Mesothelial cell of epicardium (in vitro differentiated cells): Measurements from ENCODE around the gene SRPK2. TPM values are rescaled to one million over a fixed set of nuclear protein-coding genes. Genes with fewer than 3 reads are reported as not detected.

Experiments used
- DNase-seq, 2 experiments: peaks; one replicate each; pipeline ENCODE4 v3.0.0; 2021; ENCODE audit warnings: low spot score in 2 of 2; ENCODE audit not compliant: unreplicated experiment in 2 of 2
- H3K27ac Mint-ChIP-seq: 2 replicates; pipeline ENCODE4 v1.8.0; 2021; ENCODE audit warnings: mixed read lengths
- H3K27me3 Mint-ChIP-seq: 2 replicates; pipeline ENCODE4 v1.8.0; 2021; ENCODE audit warnings: low read depth, mixed read lengths
- H3K36me3 Mint-ChIP-seq: 2 replicates; pipeline ENCODE4 v1.8.0; 2021; ENCODE audit warnings: mixed read lengths
- H3K4me1 Mint-ChIP-seq: 2 replicates; pipeline ENCODE4 v1.8.0; 2021; ENCODE audit warnings: mixed read lengths
- H3K4me3 Mint-ChIP-seq: 2 replicates; pipeline ENCODE4 v1.8.0; 2021; ENCODE audit warnings: mild to moderate bottlenecking, moderate library complexity, mixed read lengths
- H3K9me3 Mint-ChIP-seq: 2 replicates; pipeline ENCODE4 v1.8.0; 2021; ENCODE audit warnings: mixed read lengths
- CTCF ChIP-seq: fragments of 200-600 bp; sonication (generic); IDR thresholded peaks from one replicate; pipeline ENCODE4 v1.5.0; 2021; ENCODE audit warnings: antibody characterized with exemption; ENCODE audit not compliant: unreplicated experiment
- total RNA-seq: library from RNA; stranded (reverse); gene quantifications from 3 replicates; pipeline ENCODE4 v1.2.1, GENCODE V29; 2021

The SRPK2 gene
- total RNA-seq, 1 donor from 2014 or later, result 51.4 TPM

- Mint-ChIP-seq H3K4me3 (no peak overlapping the region), H3K36me3 (peaks cover 23% of the 10 kb centered on the region), H3K9me3 (no peaks in the 10 kb centered on the region), H3K4me1 (peaks cover 2% of the 10 kb centered on the region), H3K27ac (peak overlapping the region; percentile 82), H3K27me3 (no peaks in the 10 kb centered on the region)
- DNase-seq, result no peak
- no peak for TF ChIP-seq CTCF
These were observed 291.1 kb downstream of the SRPK2 start for GRCh38 chr7:105097619-105098018.

GRCh38 chr7:105096306-105096705 is 292.4 kb downstream of the SRPK2 start:
- Mint-ChIP-seq H3K4me1 (peaks cover 2% of the 10 kb centered on the region), H3K4me3 (no peak overlapping the region), H3K27me3 (no peaks in the 10 kb centered on the region), H3K36me3 (peaks cover 29% of the 10 kb centered on the region), H3K9me3 (no peaks in the 10 kb centered on the region), H3K27ac (peak overlapping the region; percentile 59)
- DNase-seq, result no peak
- TF ChIP-seq CTCF, result no peak

- H3K36me3 Mint-ChIP-seq, result peaks cover 29% of the 10 kb centered on the region
- no peaks in the 10 kb centered on the region for H3K27me3 Mint-ChIP-seq
- TF ChIP-seq CTCF, result no peak
- H3K9me3 Mint-ChIP-seq, result no peaks in the 10 kb centered on the region
- DNase-seq, result no peak
- H3K4me1 Mint-ChIP-seq, result peaks cover 2% of the 10 kb centered on the region
- H3K4me3 Mint-ChIP-seq, result no peak overlapping the region
- H3K27ac Mint-ChIP-seq, result no peak overlapping the region
These were observed 293.8 kb downstream of the SRPK2 start for GRCh38 chr7:105094966-105095365.

- H3K4me3 Mint-ChIP-seq, result no peak overlapping the region
- no peak for DNase-seq
- no peaks in the 10 kb centered on the region for H3K9me3 Mint-ChIP-seq
- H3K36me3 Mint-ChIP-seq, result peaks cover 37% of the 10 kb centered on the region
- no peak for TF ChIP-seq CTCF
- H3K4me1 Mint-ChIP-seq, result no peaks in the 10 kb centered on the region
- no peak overlapping the region for H3K27ac Mint-ChIP-seq
- H3K27me3 Mint-ChIP-seq, result no peaks in the 10 kb centered on the region
These were observed 300.3 kb downstream of the SRPK2 start for GRCh38 chr7:105088456-105088855.

DNA sequence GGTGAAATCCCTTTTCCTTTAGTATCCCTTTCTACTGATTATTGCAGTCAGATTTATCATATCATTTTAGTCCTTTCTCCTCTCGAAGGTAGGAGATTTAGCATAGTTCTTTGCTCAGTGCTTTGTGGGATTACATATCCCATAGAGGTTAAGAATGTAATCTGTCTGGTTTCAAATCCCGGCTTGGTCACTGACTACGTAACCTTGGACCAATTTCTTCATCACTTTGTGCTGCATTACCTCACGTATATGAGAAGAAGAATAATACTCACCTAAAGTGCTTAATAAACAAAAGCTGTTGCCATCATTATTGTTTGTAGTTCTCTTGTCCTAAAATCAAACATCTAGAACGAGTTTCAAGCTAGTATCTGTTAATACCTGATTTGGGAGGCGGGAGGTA is 300.7 kb downstream of the SRPK2 start:
- H3K9me3 Mint-ChIP-seq, result no peaks in the 10 kb centered on the region
- TF ChIP-seq CTCF, result no peak
- no peak overlapping the region for H3K4me3 Mint-ChIP-seq
- H3K36me3 Mint-ChIP-seq, result peaks cover 39% of the 10 kb centered on the region
- H3K27ac Mint-ChIP-seq, result no peak overlapping the region
- H3K27me3 Mint-ChIP-seq, result no peaks in the 10 kb centered on the region
- no peak for DNase-seq
- no peaks in the 10 kb centered on the region for H3K4me1 Mint-ChIP-seq

DNA sequence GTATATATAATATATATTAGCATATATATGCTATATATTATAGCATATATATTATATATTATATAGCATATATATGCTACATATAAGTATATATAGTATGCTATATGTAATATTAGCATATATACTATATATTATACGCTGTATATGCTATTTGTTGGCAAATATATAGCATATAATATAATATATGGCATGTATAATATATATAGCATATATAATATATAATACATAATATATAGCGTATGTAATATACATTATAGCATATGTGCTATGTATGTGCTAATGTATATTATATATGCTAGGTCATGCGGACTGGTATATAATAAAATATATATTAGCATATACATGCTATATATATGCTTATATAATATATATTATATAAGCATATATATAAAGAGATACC is 301.9 kb downstream of the SRPK2 start:
- peaks cover 36% of the 10 kb centered on the region for H3K36me3 Mint-ChIP-seq
- no peak for TF ChIP-seq CTCF
- no peak for DNase-seq
- no peaks in the 10 kb centered on the region for H3K9me3 Mint-ChIP-seq
- no peaks in the 10 kb centered on the region for H3K4me1 Mint-ChIP-seq
- H3K27ac Mint-ChIP-seq, result no peak overlapping the region
- no peak overlapping the region for H3K4me3 Mint-ChIP-seq
- H3K27me3 Mint-ChIP-seq, result no peaks in the 10 kb centered on the region
